Endothelial cell of umbilical vein (primary cell): ENCODE measurements around the gene C2CD4D. TPM values are rescaled to one million over a fixed set of nuclear protein-coding genes. Genes with fewer than 3 reads are reported as not detected.

Experiments used
- BruUV-seq: library from RNA; stranded (reverse); fragments of 400-500 nt; replicated peaks from 2 replicates; lab custom pipeline; 2021; lab: Mats Ljungman, UMichigan
- CTCF ChIA-PET: fragments of 300-600, 350-600 bp; sonication (Branson Sonifier 250); formaldehyde crosslinking; loops from one replicate; lab custom pipeline; 2021; ENCODE audit warnings: antibody characterized with exemption, inconsistent platforms; lab: Charles Lee
- POLR2A ChIA-PET: fragments of 300-600, 350-600 bp; sonication (Branson Sonifier 250); formaldehyde crosslinking; loops from one replicate; lab custom pipeline; 2021; ENCODE audit warnings: antibody characterized with exemption, inconsistent platforms; lab: Charles Lee
- DNase-seq: peaks from one replicate; pipeline ENCODE4 v3.0.0-alpha.2; 2011; ENCODE audit warnings: low read depth, low spot score
- FAIRE-seq: peaks from 2 replicates; lab custom pipeline; 2011; peaks lifted over from hg19 to GRCh38; lab: Jason Lieb, UNC
- H2AFZ ChIP-seq: 2 replicates; pipeline ENCODE4 v1.6.0; 2012; ENCODE audit warnings: low read depth, low read length, control low read depth, inconsistent platforms
- H3K27ac ChIP-seq: 2 replicates; pipeline ENCODE4 v1.5.1; 2011; ENCODE audit warnings: low read depth, mild to moderate bottlenecking, control low read depth, low read length, moderate library complexity; ENCODE audit not compliant: insufficient read depth
- H3K27me3 ChIP-seq, 2 experiments: 2 replicates each; pipeline versions ENCODE4 v1.6.0 to v1.6.1; 2011; ENCODE audit warnings: low read length in 2 of 2, mixed read lengths in 1 of 2; ENCODE audit not compliant: control insufficient read depth in 2 of 2, insufficient read depth in 2 of 2
- H3K36me3 ChIP-seq, 2 experiments: 2 replicates in 1 of 2; 3 replicates in 1 of 2; pipeline ENCODE4 v1.5.1; 2011; ENCODE audit warnings: low read length in 2 of 2, mild to moderate bottlenecking in 1 of 2, moderate library complexity in 1 of 2; ENCODE audit not compliant: control insufficient read depth in 2 of 2, insufficient read depth in 2 of 2; ENCODE audit errors: extremely low read depth in 1 of 2
- H3K4me1 ChIP-seq: 3 replicates; pipeline ENCODE4 v1.5.1; 2011; ENCODE audit warnings: mild to moderate bottlenecking, low read length; ENCODE audit not compliant: control insufficient read depth, insufficient read depth; ENCODE audit errors: extremely low read depth
- H3K4me2 ChIP-seq: 2 replicates; pipeline ENCODE4 v1.6.1; 2011; ENCODE audit warnings: low read length, control low read depth, mixed read lengths; ENCODE audit not compliant: insufficient read depth
- H3K4me3 ChIP-seq, 3 experiments: fragments of 200-600 bp in 1 of 3; sonication (generic), shearing (Covaris generic) in 1 of 3; replicated peaks in 1 of 3; 2 replicates each; pipeline ENCODE4 v1.5.1; 2011 to 2016; ENCODE audit warnings: control low read depth in 3 of 3, low read length in 3 of 3, mild to moderate bottlenecking in 2 of 3, inconsistent platforms in 1 of 3, low read depth in 1 of 3, moderate library complexity in 1 of 3; ENCODE audit not compliant: insufficient read depth in 1 of 3
- H3K79me2 ChIP-seq: 2 replicates; pipeline ENCODE4 v1.6.0; 2012; ENCODE audit warnings: low read length, inconsistent platforms; ENCODE audit not compliant: control insufficient read depth, insufficient read depth
- H3K9ac ChIP-seq: replicated peaks from 2 replicates; pipeline ENCODE3; 2011; ENCODE audit warnings: low read length, control low read depth; ENCODE audit not compliant: insufficient read depth; ENCODE audit errors: extremely low read depth
- H3K9me1 ChIP-seq: replicated peaks from 3 replicates; pipeline ENCODE4 v1.6.0; 2011; ENCODE audit warnings: mild to moderate bottlenecking, low read length; ENCODE audit not compliant: control insufficient read depth, insufficient read depth; ENCODE audit errors: extremely low read depth
- H3K9me3 ChIP-seq: replicated peaks from 2 replicates; pipeline ENCODE4 v1.5.1; 2012; ENCODE audit warnings: low read length, inconsistent platforms; ENCODE audit not compliant: control insufficient read depth, insufficient read depth
- H4K20me1 ChIP-seq: replicated peaks from 2 replicates; pipeline ENCODE3; 2011; ENCODE audit warnings: mild to moderate bottlenecking, low read length; ENCODE audit not compliant: control insufficient read depth, insufficient read depth; ENCODE audit errors: extremely low read depth
- EZH2 ChIP-seq: IDR thresholded peaks from 2 replicates; pipeline ENCODE4 v1.6.1; 2012; ENCODE audit warnings: borderline replicate concordance, low read depth, mild to moderate bottlenecking, moderate library complexity, low read length, inconsistent platforms; ENCODE audit not compliant: severe bottlenecking
- FOS ChIP-seq: IDR thresholded peaks from 2 replicates; pipeline ENCODE4 v1.6.1; 2011; ENCODE audit warnings: mild to moderate bottlenecking, low read length, moderate library complexity, borderline replicate concordance; ENCODE audit not compliant: insufficient read depth
- GATA2 ChIP-seq: IDR thresholded peaks from 2 replicates; pipeline ENCODE4 v1.7.0; 2011; ENCODE audit warnings: low read depth, mild to moderate bottlenecking, moderate library complexity, mixed read lengths, low read length; ENCODE audit not compliant: insufficient read length, insufficient read depth
- JUN ChIP-seq: IDR thresholded peaks from 2 replicates; pipeline ENCODE4 v1.6.1; 2011; ENCODE audit warnings: borderline replicate concordance, low read depth; ENCODE audit not compliant: insufficient read length, insufficient read depth
- MYC ChIP-seq: IDR thresholded peaks from one replicate; pipeline ENCODE4 v1.6.1; 2011; ENCODE audit warnings: mild to moderate bottlenecking, low read depth, low read length
- POLR2A ChIP-seq: IDR thresholded peaks from 2 replicates; pipeline ENCODE4 v1.6.1; 2012; ENCODE audit warnings: low read depth, mild to moderate bottlenecking, control low read depth, low read length
- POLR2AphosphoS5 ChIP-seq: IDR thresholded peaks from 2 replicates; pipeline ENCODE4 v1.6.1; 2012; ENCODE audit warnings: low read depth, mild to moderate bottlenecking, control low read depth, low read length, moderate library complexity; ENCODE audit not compliant: insufficient read depth
- dilution Hi-C: fragments of 300-500 bp; cut with MboI; formaldehyde crosslinking; loops from one replicate; pipeline ENCODE4 v1.15.0; 2019; ENCODE audit warnings: low sequenced_read_pairs; ENCODE audit not compliant: extremely low pct_ligation_motif_present
- intact Hi-C: fragments of 100-400 bp; cut with micrococcal nuclease; formaldehyde crosslinking; loops from one replicate; pipeline ENCODE4 v1.10.0; 2022
- polyA plus RNA-seq, 4 experiments: library from polyadenylated mRNA; depleted of rRNA in 3 of 4; stranded (reverse) in 3 of 4; unstranded in 1 of 4; fragments of >200 nt; gene quantifications; 2 replicates each; pipeline versions ENCODE4 v1.2.1 to v1.2.3, GENCODE V29; 2011 to 2012; ENCODE audit warnings: missing spikeins in 1 of 4
- total RNA-seq: library from RNA; stranded (reverse); gene quantifications from 2 replicates; pipeline ENCODE4 v1.2.3, GENCODE V29; 2021
- TF ChIP-seq, protein P1 (sequence below), 2 donors: IDR thresholded peaks; 1 replicate in 1 of 2; 2 replicates in 1 of 2; pipeline ENCODE4 v1.5.1; 2011; ENCODE audit warnings: low read length in 2 of 2, mild to moderate bottlenecking in 2 of 2, moderate library complexity in 2 of 2, control low read depth in 1 of 2, inconsistent platforms in 1 of 2, low read depth in 1 of 2; ENCODE audit not compliant: insufficient read depth in 1 of 2; ENCODE audit errors: extremely low read depth in 1 of 2
- TF ChIP-seq, protein P2 (sequence below): IDR thresholded peaks from 2 replicates; pipeline ENCODE4 v1.6.1; 2011; ENCODE audit not compliant: insufficient read depth, insufficient read length

Gene C2CD4D
- total and polyA plus RNA-seq, 2 donors (not counting 3 experiments of a cell fraction or from before 2014, with no cell fraction given): not detected

DNA sequence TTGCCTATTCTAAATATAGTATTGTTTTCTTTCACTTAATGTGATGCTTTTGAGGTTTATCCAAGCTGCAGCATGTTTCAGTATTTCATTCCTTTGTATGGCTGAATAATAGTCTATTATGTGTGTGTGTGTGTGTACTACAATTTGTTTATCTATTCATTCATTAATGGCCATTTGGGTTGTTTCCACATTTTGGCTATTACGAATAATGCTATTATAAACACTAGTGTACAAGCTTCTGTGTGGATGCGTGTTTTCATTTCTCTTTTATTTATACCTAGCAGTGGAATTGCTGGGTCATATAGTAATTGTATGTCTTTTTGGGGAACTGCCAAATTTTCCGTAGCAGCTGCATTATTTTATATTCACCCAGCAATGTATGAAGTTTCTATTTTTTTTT, 28.9 kb upstream of the C2CD4D start:
- ChIA-PET CTCF (interaction anchor here (0.8 kb wide), 1 partner anchor 10 kb away, joined by 3 read pairs; no protein-coding TSS in a partner anchor), POLR2A (no interaction called here)

More for the DNA sequence above, 28.9 kb upstream of the C2CD4D start:
- Histone ChIP-seq H3K4me3 (no peak overlapping the region), H3K36me3 (no peaks in the 10 kb centered on the region), H4K20me1 (no peaks in the 10 kb centered on the region), H3K79me2 (no peaks in the 10 kb centered on the region), H3K9ac (no peak overlapping the region), H2AFZ (peak overlapping the region; percentile 59), H3K4me1 (peaks cover 16% of the 10 kb centered on the region), H3K27ac (peak overlapping the region; percentile 36), H3K4me2 (peak overlapping the region; percentile 30), H3K9me1 (no peaks in the 10 kb centered on the region), H3K9me3 (no peaks in the 10 kb centered on the region), H3K27me3 (no peaks in the 10 kb centered on the region)
- DNase-seq (peak; percentile 63), FAIRE-seq (no peak)
- intact Hi-C loops: loop anchor here (2.0 kb wide), 1 partner anchor 20 kb away; no protein-coding TSS in a partner anchor
- BruUV-seq: no TSS peak
- TF ChIP-seq, protein P1, sequence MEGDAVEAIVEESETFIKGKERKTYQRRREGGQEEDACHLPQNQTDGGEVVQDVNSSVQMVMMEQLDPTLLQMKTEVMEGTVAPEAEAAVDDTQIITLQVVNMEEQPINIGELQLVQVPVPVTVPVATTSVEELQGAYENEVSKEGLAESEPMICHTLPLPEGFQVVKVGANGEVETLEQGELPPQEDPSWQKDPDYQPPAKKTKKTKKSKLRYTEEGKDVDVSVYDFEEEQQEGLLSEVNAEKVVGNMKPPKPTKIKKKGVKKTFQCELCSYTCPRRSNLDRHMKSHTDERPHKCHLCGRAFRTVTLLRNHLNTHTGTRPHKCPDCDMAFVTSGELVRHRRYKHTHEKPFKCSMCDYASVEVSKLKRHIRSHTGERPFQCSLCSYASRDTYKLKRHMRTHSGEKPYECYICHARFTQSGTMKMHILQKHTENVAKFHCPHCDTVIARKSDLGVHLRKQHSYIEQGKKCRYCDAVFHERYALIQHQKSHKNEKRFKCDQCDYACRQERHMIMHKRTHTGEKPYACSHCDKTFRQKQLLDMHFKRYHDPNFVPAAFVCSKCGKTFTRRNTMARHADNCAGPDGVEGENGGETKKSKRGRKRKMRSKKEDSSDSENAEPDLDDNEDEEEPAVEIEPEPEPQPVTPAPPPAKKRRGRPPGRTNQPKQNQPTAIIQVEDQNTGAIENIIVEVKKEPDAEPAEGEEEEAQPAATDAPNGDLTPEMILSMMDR (IDR thresholded peaks at IDR 0.05; ENCODE audit: extremely low read depth in 1 of 2, insufficient read depth in 1 of 2, low read depth in 1 of 2, low read length in 2 of 2): no peak
- TF ChIP-seq FOS (no peak), MYC (no peak), JUN (no peak), POLR2AphosphoS5 (no peak), EZH2 (no peak), GATA2 (no peak), POLR2A (no peak)
- TF ChIP-seq, protein P2, sequence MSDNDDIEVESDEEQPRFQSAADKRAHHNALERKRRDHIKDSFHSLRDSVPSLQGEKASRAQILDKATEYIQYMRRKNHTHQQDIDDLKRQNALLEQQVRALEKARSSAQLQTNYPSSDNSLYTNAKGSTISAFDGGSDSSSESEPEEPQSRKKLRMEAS: no peak
- dilution Hi-C loops: no loop called here
